ENCODE results near the gene KLHL8.
A peak's percentile ranks its signal among the peaks of the same experiment; 100 is the strongest.

Gene KLHL8

DNA sequence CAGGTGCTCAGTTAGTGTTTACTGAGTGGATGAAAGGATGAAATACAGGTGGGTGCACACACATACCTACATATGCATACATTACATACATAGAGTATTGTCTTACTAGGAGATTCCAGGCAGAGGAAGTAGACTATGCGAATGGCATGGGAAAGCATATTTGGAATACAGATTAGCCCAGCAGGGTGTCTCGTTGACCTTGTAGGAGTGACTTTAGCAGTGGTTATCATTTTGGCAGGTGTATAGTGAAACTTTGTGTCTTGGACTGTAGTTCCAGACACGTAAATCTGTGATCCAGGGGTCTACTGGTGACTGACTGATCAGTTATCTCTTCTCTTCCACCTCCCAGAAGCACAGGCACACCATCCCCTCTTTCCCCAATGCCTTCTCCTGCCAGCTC, 86.3 kb downstream of the KLHL8 start:
- FAIRE-seq (no peak), DNase-seq (ENCODE audit: insufficient read length, low spot score) (no peak)
- no peak for TF ChIP-seq CTCF (IDR thresholded peaks at IDR 0.05; ENCODE audit: insufficient read depth, missing control alignments)

DNA sequence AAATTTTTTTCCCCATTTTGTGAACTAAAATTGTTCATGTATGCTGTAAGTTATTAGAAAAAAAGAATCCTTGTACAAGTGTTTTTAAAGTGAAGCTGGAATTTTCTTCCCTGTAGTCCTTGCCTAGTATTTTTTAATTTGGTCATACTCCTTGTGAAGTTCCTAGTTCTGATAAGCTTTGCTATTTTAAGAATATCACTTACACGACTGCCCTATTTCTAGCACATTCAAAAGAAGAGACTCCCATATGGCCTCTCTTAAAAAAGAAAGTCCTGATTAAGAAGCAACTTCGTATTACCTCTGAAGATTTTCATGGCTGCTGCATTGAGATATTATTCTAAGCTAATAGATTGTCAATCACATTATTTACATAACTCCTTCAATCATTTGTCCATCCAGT, 87.2 kb downstream of the KLHL8 start:
- no peak for FAIRE-seq
- DNase-seq (ENCODE audit: insufficient read length, low spot score) = no peak

GRCh38 chr4:87132035-87132434, 88.4 kb downstream of the KLHL8 start:
- TF ChIP-seq CTCF (IDR thresholded peaks at IDR 0.05; ENCODE audit: insufficient read depth, missing control alignments) = no peak
- FAIRE-seq = no peak
- no peak for DNase-seq (ENCODE audit: insufficient read length, low spot score)

More for the DNA sequence above, 87.2 kb downstream of the KLHL8 start:
- TF ChIP-seq CTCF (IDR thresholded peaks at IDR 0.05; ENCODE audit: insufficient read depth, missing control alignments) = no peak

- no peak for TF ChIP-seq CTCF (IDR thresholded peaks at IDR 0.05; ENCODE audit: insufficient read depth, missing control alignments)
- peak; percentile 63 for FAIRE-seq
- DNase-seq (ENCODE audit: insufficient read length, low spot score) = no peak
Measured at GRCh38 chr4:87130985-87131703, 89.3 kb downstream of the KLHL8 start.

GRCh38 chr4:87129681-87130080, 90.7 kb downstream of the KLHL8 start:
- DNase-seq (ENCODE audit: insufficient read length, low spot score) (no peak), FAIRE-seq (no peak)
- TF ChIP-seq CTCF (IDR thresholded peaks at IDR 0.05; ENCODE audit: insufficient read depth, missing control alignments) = no peak

GRCh38 chr4:87128006-87128705, 92.3 kb downstream of the KLHL8 start:
- no peak for TF ChIP-seq CTCF (IDR thresholded peaks at IDR 0.05; ENCODE audit: insufficient read depth, missing control alignments)
- FAIRE-seq = no peak

GRCh38 chr4:87126056-87126455, 94.4 kb downstream of the KLHL8 start:
- no peak for FAIRE-seq
- TF ChIP-seq CTCF (IDR thresholded peaks at IDR 0.05; ENCODE audit: insufficient read depth, missing control alignments) = no peak
- DNase-seq (ENCODE audit: insufficient read length, low spot score) = no peak

More at GRCh38 chr4:87128006-87128705, 92.3 kb downstream of the KLHL8 start:
- no peak for DNase-seq (ENCODE audit: insufficient read length, low spot score)
